SH-SY5Y (cell line): ENCODE data around the gene SORCS1.

Source experiments
- GATA2 ChIP-seq: IDR thresholded peaks from 2 replicates; pipeline ENCODE4 v1.6.1; 2011; ENCODE audit warnings: mild to moderate bottlenecking, low read depth, low read length
- GATA3 ChIP-seq: IDR thresholded peaks from 2 replicates; pipeline ENCODE4 v1.6.1; 2011; ENCODE audit warnings: low read depth, mild to moderate bottlenecking, low read length, moderate library complexity

- TF ChIP-seq GATA3 (no peak), GATA2 (no peak)
Measured at GRCh38 chr10:107004362-107004761, 160.1 kb downstream of the SORCS1 start.
